NCI-H2227 (cell line): Measurements from ENCODE around the gene ASB1.
"Not testable (repeated sequence)": the region's sequence is repeated elsewhere in the genome, so short reads cannot be mapped to it uniquely, and the experiment has no call there.

Experiments
- DNase-seq: peaks from one replicate; lab custom pipeline; 2025; ENCODE audit not compliant: unreplicated experiment; lab: John Stamatoyannopoulos, UW

ASB1 gene

DNA sequence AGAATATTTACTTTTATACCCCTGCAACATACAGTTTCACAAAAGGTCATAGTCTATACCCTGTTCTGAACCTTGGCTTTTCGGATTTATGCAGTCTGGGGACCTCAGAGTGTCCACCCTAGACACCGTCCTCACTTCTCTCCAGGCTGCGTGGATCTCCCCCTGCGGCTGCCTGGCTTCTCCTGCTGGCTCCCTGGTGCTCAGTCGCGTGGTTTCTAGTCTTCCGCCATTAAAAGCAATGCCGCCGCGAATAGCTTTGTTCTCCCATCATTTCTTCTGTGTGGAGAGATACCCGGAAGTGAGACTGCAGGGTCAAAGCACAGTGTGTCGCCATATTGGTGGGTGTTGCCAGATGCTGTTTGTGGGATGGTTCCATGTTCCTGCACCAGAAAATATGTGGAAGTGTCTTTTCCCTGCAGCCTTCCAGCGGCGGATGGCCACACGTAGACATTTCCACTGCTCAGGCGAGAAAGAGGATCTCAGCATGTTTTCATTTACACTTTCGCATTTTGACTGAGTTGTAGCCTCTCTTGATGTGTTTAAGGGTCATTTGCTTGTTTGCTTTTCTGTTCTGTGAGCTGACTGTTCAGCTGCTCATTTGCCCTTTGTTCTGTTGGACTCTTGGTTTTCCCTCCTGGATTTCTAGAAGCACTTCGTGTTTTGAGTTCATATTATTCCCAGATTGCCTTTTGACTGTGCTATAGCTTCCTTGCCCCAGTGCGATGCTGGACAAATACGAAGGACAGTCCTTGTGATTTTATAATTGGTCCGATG lies 22.9 kb upstream of the ASB1 start:
- no peak for DNase-seq

DNA sequence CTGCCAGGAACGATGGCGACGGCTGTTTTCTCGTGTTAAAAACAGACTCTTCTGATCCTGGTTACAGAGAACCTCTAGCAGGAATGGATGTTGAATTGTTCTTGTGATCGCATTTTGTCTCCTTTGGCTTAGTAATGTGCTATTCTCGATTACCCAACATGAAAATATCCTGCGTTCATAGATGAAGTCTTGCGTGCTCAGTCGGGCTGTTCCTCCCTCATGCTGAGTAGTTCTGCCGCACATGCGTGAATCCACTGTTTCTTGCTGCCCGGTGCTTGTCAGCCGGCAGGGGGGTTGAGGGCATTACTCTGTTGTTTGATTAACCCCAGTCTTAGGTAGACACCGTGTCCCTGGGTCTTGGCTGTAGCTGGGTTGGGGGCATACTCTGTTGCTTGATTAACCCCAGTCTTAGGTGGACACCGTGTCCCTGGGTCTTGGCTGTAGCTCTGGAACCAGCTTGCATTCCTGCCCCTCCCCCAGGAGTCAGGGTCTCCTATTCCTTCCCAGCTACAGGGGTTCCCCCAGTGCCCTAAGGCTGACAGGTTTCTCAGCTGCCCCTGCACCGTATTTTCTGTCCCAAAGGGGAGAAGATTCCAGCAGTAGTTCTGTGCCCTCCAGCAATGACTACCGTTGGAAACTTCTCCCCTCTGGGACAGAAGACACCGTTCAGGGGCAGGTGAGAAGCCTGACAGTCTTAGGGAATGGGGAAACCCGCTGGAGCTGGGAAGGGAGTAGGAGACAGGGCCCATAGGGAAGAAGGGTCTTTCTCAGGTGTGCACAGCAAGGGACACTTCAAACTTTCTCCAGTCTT lies 22.1 kb upstream of the ASB1 start:
- DNase-seq = no peak

DNA sequence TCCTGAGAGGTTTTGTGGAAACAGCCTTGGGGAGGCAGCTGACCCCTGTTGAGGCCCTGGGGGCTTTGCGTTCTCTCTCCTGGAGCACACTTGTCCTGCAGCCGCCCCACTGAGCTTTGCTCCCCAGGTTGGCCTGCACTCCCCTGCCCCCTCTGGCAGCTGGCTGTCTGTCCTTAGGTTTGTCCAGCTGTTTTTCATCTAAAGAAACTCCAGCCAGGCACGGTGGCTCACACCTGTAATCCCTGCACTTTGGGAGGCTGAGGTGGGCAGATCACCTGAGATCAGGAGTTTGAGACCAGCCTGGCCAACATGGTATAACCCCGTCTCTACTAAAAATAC lies 21.5 kb upstream of the ASB1 start:
- DNase-seq = not testable (repeated sequence)

DNA sequence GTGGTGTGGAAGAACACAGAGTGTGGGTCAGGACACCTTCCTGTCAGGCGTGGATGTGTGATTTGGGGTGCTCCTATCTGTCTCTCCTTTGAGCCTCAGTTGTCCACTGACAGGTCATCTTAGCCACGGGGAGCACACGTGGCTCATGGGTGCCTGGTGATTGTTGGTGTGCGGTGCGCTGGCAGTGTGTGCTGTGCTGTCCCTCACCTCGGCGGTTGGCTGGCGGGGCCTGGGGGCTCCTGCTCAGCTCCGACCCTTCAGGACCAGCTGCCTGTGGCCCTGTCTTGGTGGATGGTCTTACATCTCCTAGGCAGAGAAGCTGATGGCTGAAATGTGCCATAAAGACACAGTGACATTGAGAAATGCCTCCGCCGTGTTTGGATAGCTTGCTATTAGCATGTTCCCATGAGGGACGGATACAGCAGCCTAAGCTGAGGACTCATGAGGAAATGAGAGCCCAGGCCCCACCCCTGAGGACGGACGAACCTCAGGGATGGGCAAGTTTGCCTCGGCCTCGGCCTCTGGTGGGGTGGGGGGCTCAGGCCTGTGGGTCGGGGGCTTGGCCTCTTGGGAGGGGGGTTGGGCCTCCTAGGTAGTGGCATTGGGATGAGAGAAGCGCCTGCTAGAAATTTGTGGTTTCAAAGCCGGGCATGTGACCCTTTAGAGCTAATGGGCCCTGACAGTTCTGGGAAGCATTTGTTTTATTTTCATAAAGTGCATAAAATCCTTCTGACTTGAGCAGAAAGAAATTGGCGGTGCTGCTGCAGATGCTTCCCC lies 20.3 kb upstream of the ASB1 start:
- DNase-seq = no peak

DNA sequence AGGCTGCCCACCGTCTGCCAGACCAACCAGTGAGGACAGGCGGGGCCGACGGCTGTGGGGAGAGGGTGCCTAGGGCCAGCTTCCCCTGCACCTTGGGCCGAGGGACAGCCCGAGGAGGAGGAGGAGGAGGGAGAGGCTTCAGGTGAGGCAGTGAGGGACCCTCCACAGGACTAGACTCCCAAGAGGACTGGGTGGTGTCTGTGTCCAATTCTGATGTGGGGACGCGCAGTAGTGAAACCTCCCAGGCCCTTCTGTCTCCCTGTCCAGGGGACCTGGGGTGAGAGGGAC lies 19.8 kb upstream of the ASB1 start:
- DNase-seq = no peak

DNA sequence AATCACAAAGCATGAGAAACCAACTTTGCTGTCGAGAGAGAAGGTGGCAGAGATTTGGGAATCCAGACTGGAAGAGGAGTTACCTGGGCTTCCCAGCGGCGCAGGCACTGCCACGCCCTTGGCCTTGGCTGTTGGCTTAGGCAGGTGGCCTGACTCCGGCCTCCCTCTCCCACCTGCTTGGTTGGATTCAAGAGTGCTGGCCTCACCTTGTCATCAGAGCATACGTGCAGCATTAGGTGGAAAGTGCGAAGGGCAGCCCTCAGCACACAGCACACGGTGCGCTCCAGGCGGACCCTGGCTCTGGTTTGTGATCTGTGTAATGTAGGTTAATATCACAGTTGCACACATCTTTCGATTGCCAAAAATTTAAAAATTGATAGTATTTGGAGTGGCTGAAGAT lies 19.2 kb upstream of the ASB1 start:
- no peak for DNase-seq

DNA sequence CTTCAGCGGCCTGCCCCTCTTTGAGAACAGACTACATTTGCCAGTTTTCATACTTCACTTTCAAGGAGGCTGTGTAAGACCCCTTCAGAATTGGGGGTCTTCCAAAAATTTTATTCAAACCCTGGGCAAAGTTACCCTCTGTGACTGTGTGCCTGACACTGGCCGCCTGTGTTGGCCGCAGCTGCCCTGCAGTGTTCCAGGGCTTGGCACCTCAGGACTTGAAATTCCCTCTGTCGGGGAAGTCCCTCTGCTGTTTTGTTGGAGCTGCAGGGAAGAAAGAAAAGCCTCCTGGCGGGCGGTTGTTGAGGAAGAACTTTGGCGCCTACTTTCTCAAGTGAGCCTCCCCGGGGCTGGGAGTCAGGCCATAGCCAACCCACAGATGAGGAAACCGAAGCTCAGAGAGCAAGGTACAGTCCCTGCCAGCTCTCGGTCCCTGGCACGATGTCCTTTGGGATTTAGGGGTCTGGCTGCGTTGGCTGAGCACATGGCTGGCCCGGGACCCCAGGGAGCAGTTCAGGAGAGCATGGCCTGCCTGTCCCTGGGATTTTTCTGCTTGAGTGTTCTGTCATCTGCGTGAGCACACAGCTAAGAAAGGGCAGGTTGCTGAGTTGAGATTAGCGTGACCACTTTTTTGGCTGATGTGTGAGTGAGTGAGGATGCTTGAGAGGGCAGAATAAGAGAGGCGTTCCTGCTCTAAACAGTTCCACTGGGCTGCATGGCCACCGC lies 17.9 kb upstream of the ASB1 start:
- no peak for DNase-seq

DNA sequence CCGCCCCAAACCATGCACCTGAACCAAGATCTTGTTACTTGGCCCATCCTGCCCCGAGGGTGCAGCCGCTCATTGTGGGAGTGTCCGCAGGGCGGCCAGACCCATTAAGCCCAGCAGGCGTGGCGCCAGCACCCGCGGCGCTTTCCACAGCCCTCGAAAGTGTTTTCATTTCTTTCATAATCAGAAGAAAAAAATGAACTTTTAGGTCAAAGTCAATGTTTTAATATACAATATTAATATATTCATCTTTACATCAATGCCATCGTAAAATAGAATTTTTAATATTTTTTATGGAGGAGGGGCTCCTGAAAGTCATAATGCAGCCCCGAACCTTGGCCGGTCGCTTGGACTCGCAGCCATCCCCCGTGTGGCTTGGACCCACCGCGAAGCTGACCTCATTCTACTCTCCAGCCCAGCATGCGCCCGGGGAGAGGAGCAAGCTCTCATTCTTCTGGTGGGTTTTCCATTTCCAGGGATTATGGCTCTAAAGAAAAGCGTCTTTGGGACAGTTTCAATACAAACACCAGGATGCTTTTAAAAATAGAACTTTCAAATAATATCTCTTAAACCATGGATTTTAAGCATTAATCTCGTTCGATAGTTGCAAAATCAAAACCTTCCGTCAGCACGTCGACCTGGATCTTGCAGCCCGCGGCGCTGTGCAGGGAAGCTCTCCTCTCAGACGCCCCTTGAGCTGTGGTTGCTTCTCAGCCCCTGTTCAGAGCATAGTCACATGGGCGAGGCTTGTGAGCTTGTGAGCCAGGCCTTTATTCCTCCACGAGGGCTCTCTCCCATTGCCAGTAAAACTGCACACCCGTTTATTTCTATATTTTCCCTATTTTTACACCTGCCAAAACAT lies 17.2 kb upstream of the ASB1 start:
- no peak for DNase-seq

DNA sequence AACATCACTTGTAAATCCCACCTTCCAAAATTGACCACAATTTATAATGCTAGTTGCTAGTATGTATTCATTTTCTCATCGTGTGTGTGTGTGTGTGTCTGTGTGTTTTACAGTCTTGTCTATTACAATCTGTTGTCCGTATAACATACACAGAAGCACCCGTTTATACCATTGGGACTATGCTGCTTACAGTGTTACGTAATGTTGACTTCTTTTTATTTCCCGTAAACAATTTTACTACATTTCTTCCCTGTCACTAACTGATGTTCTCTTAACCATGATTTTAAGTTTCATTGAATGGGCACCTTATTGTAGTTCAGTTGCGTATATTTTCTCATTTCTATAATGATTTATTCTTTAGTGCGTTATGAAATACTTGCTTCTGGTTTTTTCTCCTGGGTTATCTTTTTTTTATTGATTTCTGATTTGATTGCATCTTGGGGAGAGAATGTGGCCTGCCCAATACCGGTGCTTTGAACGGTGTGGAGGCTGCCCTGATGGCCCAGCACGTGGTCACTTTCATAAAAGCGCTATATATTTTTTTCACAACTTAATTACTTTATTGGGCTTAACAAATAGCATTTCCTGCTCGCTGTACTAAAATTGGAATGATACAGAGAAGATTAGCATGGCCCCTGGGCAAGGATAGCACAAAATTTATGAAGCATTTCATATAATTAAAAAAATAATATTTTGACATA lies 14.5 kb upstream of the ASB1 start:
- DNase-seq = no peak

DNA sequence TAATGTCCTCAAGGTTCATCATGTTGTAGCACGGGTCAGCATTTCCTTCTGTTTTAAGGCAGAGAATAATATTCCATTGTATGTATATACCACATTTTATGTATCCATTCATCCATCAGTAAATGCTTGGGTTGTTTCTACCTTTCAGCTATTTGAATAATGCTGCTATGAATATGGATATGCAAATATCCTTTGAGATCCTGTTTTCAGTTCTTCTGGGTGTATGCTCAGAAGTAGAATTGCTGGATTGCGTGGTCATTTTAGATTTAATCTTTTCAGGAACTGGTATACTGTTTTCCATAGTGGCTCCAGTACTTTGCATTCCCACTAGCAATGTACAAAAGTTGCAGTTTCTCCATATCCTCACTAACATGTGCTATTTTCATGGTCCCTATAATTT lies 13.4 kb upstream of the ASB1 start:
- no peak for DNase-seq

DNA sequence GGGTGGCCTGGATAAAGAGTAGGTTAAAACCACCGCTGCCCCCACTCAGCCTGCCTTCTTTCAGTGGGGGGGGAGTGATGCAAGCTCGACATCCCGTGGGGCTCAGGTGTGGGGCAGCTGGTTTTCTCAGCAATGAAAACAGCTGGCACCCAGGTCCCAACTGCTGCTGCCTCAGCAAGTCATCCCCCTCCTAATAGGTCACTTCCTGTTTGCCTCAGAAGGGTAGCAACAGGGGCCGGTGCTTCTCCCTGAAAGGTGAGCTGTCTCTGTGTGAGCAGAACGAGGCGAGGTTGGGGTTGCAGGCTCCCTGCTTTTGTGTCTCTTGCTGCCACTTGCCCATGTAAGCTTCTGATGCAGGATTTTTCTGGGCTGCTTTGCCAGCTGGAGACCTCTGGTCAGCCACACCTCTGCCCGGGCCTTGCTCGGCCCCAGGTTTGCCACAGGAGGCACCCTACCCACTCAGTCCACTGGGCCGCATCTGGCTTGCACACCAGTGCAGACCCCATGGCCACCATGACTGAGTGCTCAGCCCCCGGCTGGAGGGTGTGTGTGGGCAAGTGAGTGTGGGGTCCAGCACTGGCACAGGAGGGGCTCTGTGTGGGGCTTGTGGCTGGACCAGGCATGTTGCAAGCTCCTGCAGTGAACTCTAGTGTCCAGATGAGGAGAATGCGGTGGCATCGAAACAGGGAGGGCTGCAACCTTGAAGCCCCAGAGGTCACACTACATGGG lies 11.5 kb upstream of the ASB1 start:
- no peak for DNase-seq

DNA sequence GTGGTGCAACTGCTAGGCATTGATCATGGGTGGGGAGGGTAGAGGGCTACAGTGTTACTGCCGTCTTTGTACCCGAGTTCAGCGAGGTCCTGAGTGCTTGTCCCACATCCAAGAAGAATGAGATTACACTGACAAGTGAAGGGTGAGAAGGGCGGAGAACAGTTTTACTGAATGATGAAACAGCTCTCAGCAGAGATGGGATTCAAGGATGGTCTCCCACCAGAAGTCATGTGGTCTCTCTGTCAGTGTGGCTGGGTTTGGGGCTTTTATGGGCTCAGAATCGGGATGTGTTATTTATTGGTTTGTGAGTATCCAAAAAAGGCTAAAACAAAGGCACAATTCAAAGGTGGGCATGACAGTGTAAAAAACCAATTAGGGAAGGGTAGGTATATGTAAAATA lies 10.8 kb upstream of the ASB1 start:
- DNase-seq = no peak

DNA sequence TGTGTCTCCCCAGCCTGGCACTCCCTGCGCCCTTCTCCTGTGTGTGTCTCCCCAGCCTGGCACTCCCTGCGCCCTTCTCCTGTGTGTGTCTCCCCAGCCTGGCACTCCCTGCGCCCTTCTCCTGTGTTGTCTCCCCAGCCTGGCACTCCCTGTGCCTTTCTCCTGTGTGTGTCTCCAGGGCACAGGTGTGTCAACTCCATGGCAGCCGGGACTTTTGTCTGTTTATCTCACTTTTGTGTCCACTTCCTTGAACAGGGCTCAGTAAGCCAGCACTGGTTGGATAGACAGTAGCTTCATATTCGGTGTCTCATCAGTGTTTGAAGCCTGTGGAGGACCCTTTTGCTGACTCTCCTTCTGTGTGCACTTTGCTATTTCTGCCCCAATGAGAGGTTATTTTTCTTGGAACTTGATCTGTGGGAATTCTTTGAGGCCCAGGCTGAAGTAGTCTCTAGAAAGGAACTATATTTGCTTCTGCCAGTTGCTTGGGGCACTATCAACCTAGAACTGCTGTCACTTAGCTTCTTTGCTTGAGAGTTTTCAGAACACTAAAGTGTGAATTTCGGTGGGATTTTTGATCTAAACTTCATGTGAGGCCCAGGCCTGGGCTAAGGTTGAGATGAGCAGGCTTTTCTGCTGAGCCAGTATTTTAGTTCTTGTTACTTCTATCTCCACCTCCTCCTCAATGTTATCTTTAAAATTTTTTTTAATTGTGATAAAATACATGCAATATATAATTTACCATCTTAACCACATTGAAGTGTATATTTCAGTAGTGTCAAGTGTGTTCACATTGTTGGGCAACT lies 8.3 kb upstream of the ASB1 start:
- DNase-seq = no peak

DNA sequence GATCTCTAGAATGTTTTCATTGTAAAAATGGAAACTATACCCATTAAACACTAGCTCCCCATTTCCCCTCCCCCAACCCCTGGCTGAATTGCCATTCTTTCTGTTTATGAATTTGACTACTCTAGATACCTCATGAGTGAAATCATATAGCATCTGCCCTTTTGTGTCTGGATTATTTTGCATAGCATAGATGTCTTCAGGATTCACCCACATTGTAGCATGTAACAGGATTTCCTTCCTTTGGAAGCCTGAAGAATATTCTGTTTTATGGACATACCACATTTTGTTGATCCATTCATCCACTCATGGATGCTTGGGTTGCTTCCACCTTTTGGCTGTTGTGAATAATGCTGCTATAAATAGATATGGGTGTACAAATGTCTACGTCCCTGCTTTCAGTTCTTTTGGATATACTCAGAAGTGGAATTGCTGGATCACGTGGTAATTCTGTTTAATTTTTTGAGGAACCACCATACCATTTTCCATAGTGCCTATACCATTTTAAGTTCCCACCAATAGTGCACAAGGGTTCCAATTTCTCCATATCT lies 7.7 kb upstream of the ASB1 start:
- no peak for DNase-seq

DNA sequence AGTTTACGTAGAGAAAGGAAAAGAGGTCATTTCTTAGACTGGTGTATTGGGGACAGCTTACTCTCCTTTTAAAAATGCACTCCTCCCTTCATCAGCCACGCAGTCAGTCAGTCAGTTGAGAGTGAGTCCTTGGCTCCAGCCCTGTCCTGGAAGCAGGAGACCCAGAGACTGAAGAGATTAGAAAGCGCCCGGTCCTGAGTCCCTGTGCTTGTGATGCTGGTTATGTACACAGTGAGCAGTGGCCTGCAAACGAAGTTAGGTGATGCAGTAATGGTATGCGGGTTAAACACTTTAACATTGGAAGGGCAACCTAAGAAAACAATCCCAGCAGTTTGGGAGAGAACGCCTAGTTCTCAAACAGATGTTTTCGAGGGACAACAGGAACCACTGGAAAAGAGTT lies 6.3 kb upstream of the ASB1 start:
- no peak for DNase-seq

DNA sequence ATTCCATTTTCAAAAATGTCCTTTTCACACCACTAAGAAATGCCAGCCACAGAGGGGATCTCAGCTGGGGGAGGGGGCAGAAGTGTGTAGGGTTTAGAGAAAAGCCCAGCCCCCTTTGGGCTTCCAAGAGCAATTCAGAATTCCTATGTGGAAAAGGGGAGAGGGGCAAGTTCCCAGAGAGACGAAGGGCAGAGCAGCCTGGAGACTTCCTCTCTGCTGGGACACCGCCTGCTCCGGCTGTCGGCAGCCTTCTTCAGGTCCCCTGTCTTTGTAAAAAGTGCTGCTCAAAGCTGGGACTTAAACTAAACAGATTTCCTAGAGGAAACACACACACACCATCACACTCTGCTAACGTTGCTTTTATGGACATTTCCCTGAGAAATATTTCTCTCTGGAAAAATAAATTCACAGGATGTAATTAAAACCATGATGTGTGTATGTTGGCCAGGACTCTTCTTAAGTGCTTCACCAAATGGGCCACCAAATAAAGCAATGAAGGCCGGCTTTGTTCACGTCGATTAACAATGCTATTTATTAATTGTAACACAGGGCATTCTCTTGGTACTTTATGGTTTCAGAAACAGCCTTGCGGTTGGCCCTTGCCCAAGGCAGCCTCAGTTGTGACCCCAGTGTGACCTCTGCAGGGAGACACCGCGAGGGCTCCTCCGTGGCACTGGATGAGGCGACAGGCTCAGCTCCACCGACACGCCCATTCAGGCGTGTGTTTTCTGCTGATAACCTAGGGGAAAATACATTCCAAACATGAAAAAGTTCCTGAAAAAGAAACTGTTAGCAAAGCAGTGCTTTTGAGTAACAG lies 5.6 kb upstream of the ASB1 start:
- DNase-seq = no peak

DNA sequence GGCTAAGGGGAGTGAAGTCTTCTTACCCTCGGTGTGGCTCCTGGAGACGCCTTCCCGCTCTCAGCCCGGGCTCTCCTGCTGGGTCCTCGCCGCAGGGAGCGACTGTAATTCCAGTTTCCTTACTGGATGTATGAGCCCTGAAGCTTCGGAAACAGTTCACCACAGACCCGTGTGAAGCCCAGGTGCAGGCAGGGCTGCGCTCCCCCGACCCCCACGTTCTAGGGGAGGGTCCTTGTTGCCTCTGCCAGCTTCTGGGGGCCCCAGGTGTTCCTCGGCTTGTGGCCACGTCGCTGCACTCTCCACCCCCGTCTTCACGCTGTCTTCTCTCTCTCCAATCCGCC lies 5.1 kb upstream of the ASB1 start:
- DNase-seq = no peak

DNA sequence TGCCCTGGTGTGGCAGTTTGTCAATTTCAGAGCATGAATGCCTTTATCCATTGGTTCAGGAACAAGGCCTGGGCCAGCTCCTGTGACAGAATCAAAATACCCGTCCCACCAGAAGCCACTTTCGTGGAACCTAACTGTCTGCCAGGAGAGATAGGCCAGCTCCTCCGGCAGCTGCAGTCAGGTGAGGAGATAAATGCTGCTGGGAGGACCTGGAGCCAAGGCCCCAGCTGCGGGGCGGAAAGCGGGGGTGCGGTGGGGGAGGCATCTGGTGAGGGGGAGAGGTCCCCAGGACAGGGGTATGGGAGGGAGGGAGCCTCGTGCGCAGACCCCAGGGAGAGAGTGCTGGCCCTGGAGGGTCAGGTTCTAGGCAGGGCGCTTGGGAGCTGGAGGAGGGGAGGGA lies 4.4 kb upstream of the ASB1 start:
- no peak for DNase-seq
